Eye (tissue), 1 donor: Measurements from ENCODE around the gene ASPRV1.
"Not testable (repeated sequence)": the region's sequence is repeated elsewhere in the genome, so short reads cannot be mapped to it uniquely, and the experiment has no call there.

Experiments used
- DNase-seq: peaks from one replicate; pipeline ENCODE4 v3.0.0-alpha.2; 2015

ASPRV1 gene

DNA sequence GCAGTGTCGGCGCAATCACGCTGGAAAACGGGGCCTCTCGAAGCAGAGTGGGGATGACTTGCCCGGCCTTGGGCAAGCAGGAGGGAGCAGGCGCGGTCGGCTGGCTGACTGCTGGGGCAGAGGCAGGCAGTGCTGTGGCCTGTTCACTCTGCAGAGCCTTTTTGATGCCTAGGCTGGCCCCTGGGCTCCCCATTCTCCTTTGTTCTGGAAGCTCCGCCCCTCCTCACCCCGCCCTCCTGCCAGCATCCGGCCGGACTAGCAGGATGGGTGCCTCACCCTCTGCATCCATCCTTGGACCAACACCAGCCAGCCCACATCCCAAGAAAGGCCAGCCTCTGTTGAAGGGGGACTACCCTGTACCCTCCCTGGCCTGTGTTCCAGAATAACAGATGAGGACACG is at the start of gene ASPRV1:
TSS of gene ASPRV1 (minus strand) at position 136 of the 400 bp plus-strand sequence. CDS start 195 bp downstream, outside the sequence.
- no peak for DNase-seq

- no peak for DNase-seq
Measured at GRCh38 chr2:70010576-70011111, 49.2 kb upstream of the ASPRV1 start.

DNA sequence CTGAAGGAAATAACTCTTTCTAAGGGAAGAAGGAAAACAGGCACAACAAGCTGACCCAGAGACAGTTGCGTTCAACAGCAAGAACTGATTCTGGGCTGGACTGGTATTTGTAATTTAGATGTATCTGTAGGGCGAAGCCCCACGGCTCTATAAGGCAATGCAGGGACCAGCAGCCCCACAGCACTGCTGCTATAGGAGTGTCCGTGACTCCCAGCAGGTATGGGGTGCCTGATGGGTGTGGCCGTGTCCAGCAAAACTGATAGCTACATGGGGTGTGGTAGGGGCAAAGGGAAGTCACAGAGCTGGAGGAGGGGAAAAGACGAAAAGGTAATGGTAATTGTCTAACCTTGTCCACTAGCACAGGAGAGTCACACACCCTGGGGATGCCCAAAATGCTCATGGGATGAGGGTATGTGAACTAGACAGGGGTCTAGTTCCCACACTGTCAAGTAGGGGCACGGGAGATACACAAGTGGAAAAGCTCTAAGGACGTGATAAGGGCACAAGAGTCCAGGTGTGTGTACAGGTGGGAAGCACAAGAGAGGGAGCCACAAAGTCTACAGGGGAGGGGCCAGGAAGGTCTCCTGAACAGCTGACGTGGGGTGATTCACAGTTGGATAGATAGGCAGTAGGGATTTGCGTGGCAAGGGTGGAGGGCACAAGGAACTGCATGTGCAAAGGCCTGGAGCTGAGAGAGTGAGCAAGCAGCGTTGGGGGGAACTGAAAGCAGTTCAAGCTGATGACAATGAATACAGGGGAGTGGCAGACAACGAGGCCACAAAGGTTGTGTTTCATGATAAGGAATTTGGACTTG is 48.5 kb upstream of the ASPRV1 start:
- DNase-seq, result no peak

- no peak for DNase-seq
Measured at GRCh38 chr2:70008290-70008689, 46.9 kb upstream of the ASPRV1 start.

- no peak for DNase-seq
Measured at GRCh38 chr2:70007151-70007550, 45.7 kb upstream of the ASPRV1 start.

DNA sequence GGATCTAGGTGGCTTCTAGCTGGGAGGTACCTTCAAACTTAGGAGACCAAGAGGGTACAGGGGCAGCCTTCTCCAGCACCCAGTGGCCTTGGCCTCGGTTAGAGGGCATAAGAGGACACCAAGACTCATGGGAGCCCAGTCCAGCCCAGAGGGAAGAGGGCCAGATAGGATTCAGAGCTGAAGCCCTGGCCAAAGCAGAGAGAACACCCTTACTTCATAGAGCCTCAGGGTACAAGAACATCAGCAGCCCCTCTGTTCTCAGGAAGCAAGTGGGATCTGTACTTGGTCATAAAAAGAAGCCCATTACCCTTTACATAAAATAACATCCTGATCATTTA is 45.0 kb upstream of the ASPRV1 start:
- DNase-seq, result no peak

DNA sequence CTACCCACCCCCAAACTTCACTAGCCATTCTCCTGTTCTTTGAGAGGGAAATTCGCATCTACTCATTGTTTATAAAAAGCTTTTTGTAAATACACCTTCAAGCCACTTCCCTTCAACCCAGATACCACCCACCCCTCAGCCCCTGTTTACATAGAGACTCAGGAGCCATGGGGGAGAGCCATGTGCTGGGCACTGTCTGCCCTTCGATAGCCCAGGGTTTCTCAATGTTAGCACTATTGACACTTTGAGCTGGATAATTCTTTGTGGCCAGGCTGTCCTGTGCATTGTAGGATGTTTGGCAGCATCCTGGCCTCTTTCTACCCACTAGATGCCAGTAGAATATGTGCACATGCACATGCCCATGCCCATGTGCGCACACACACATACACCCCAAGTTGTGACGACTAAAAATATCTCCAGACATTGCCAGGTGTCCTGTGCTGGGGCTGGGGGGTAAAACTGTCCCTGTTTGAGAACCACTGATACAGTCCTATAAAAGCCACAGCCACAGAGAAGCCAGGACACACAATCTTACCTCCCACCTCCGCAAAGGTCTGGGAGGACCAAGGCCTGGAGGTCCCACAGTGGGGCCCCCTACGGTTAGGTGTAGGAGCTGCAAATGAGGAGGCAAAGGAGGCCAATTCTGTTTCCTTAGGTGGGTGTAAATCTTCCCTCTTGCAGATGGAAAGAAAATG is 44.5 kb upstream of the ASPRV1 start:
- no peak for DNase-seq

- DNase-seq, result no peak
Measured at GRCh38 chr2:70005216-70005615, 43.8 kb upstream of the ASPRV1 start.

DNA sequence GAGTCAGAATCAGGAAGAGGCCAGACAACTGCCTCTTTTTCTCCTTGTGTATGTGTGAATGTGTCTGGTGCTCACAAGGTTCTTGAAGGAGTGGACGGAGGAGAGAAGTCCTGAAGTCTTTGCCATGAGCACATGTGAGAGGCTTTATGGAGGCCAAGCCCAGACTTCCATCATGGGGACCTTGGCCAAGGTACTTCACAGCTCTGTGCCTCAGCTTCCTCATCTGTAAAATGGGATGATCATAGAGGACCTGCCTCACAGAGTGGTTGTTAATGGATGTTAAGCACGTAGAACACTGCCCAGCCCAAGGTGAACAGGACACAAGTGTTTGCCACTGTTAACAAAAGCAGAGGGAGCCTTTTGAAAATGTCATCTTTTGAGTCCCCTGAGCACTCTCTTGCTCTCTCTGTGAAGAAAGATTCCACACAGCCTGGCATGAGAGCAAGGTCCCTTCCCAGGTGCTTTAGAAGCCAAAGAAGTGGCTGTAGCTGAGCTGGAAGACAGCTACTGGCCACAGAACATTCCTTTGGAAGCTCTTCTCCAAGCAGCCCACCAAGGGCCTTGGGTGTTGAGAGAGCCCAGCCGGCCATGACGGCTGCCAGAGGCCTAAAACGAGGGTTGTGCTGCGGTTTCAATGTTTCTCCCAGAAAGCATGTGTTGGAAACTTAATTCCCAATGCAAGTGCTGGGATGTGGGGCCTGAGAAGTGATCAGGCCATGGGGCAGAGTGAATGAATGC is 41.8 kb upstream of the ASPRV1 start:
- no peak for DNase-seq

DNA sequence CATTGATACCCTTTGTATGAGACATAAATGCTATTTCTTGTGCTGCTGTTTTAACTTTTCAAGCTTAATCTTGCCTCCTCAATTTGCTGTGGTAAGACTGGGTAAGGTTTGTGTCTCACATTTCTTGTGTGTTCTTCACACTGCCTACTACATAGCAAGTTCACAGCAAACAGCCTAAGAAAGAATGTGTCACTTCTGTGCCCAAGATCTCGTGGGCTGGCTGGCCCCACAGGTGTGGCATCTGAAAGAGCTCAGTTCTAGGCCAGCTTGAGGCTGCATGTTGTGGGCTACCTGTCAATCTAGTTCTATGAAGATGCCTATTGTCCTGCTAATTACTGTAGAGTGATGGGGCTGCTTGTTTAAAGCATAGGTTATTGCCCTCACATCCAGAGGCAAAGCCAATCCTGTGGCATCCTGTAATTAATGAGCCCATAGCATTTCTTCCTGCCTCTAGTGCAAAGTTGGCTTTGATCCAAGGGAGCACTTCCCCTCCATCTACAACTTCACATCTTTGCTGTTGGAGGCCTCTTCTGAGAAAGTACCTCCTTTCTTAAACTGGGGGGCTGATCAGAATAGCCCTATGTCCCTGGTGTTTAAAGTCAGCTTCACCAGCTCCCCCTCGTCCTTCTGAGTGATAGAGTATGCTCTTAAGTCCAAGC is 40.9 kb upstream of the ASPRV1 start:
- no peak for DNase-seq

DNA sequence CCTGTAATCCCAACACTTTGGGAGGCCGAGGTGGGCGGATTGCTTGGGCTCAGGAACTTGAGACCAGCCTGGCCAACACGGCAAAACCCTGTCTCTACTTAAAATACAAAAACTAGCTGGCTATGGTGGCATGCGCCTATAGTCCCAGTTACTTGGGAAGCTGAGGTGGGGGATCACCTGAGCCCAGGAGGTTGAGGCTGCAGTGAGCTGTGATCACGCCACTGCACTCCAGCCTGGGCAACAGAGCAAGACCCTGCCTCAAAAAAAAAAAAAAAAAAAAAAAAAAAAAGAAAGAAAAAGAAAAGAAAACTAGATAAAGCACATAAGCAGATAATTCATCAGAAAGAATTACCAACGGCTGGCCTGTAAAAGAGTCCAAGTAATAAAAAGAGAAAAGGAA is 39.1 kb upstream of the ASPRV1 start:
- DNase-seq, result not testable (repeated sequence)

GRCh38 chr2:69998761-69999160 is 37.3 kb upstream of the ASPRV1 start:
- no peak for DNase-seq

DNA sequence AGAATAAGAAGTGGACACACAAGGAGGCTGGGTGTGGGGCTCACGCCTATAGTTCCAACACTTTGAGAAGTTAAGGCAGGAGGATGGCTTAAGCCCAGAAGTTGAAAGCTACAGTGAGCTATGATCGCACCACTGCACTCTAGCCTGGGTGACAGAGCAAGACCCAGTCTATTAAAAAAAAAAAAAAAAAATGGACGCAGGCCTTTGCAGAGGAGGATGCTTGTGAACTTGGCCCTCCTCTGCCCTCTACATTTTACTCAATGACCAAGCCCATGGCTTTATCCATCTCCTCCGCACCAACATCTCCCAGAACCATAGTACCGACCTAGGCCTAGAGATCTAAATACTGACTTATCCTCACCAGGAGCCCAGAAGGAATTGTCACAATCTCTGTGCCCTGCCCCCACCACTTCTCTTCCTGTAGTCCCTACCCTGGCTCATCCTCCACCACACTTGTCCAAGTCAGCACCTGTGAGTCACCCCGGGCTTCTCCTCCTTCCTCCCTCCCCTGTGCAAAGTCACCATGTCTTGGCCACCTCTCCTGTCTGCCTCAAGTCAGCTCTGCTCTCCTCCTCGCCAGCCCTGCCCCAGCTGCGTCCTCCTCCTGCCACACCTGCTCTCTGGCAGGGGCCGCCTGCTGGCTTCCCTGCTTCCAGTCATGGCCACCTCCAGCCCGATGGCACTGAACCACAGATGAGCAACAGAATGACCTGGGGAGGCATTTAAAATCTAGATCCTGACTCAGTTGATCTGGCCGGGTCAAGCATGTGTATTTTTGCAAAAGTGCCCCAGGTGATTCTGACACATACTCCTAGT is 35.8 kb upstream of the ASPRV1 start:
- no peak for DNase-seq

GRCh38 chr2:69995511-69995910 is 34.1 kb upstream of the ASPRV1 start:
- DNase-seq, result no peak

- DNase-seq, result no peak
Measured at GRCh38 chr2:69994166-69994565, 32.7 kb upstream of the ASPRV1 start.

DNA sequence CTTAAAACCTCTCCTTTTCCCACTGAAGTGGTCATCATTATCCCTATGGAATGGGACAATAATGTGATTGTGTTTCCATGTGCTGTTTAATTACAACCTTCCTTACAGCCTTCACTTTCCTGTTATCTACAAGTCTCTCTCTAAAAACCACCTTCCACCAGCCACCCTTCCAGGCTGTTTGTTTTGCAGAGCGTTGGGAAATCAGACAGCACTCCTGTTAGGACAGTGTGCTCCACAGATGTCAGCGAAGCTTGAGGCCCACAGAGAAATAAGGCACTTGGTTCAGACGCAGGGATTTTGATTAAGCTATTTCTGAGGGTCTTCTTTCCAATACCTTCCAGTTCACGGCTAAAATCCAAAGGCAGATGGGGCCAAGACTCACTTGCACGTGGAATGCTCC is 32.3 kb upstream of the ASPRV1 start:
- DNase-seq, result no peak

DNA sequence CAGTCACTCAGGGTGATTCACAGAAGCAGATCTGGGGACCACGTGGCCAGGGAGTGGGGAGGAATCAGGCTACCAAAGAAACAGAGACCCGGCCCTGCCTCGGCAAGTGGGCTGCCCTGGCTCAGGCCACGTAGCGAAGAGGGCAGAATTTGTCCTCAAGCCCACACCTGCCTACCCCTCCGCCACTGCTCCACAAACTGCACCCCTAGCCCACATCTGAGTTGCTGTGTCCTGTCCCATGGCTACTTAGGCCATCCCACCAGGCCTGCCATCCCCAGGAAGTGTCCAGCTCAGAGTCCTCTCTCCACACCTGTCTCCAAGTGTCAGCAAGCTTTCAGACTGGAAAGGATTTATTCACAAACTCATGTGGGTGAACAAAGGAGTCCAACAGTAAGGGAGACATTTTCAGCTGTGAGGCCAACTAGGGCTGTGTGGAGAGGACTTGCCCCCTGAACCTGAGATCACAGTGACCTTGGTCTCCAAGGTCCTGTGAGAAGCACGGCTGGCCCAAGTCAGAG is 31.7 kb upstream of the ASPRV1 start:
- DNase-seq, result no peak

DNA sequence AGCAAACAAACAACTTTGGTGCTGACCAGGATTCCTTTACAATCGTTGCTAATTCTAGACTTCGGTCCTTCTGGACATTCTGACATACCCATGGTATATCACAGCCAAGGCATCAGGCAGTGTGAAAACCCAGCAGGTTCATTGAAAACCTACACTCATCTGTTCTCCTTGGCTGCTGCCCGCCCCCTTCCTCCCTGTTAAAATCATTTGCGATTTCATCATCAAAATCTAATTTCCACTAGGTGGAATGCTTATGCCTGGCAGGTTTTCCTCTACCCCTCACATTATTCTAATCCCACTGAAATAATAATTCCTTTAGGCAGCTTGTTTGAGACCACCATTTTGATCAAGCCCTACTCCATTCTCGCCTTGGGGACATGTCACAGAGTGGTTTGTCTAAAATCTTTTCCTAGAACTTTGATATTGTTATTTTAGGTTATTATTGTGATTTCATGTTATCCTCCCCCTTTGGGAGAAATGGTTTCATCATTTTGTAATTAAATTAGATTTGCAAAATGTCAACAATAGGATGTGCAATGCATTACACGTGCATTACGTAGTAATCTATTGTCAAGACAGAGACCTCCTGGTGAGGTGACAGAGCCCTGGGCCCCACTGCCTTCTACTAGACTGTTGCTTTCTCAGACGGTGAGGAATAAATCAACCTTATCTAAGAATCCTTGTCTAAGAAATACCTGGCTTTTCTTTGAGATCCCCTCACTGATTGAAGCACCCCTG is 31.0 kb upstream of the ASPRV1 start:
- no peak for DNase-seq

DNA sequence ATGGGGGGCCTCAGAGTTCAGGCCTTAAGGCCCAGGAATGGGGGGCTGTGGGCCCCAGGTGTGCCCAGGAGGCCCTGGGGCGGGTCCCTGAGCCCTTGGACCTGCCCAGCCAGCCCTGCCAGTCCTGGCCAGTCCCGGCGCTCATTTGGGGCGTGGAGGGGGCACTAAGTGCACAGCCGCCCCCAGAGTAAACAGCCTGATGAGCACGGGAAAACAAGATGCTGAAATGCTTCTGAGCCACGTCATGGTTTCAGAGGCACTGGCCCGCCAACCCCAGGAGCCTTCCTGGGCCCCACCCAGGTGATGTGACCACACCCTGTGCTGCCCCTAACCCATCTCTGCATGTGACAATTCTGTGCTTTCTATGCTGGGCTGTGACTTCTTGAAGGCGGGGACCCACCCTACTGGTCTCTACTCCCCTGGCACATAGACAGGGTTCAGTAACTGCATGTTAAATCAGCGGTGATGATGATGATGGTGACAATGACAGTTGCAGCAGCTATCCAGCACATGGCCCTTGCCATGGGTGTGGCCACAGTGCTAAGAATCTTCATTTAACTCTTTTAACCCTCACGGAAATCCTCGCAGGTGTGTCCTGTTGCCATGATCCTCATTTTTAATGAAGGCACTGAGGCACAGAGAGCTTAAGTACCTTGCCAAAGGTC is 28.1 kb upstream of the ASPRV1 start:
- no peak for DNase-seq

DNA sequence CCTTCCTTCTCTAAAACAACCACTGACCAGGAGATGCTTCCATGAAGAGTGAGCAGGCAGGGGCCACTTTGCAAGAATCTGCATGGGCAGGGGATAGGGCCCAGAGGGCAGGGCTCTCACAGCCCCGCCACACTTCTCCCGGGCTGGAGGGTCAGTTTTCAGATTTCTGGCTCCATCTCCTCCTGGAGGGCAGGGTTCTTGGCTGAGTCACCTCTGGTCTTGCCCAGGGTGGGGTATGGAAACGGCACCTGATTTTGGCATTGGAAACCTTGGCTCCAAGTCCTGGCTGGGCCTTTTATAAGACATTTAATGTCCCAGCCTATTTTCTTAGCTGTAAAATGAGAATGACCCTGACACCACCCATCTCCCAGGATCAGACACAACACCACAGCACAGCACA is 27.6 kb upstream of the ASPRV1 start:
- DNase-seq, result no peak
